ENCODE measurements around the gene LMBRD2.
A peak's percentile ranks its signal among the peaks of the same experiment; 100 is the strongest.
"Not testable (repeated sequence)": the region's sequence is repeated elsewhere in the genome, so short reads cannot be mapped to it uniquely, and the experiment has no call there.

Gene LMBRD2

DNA sequence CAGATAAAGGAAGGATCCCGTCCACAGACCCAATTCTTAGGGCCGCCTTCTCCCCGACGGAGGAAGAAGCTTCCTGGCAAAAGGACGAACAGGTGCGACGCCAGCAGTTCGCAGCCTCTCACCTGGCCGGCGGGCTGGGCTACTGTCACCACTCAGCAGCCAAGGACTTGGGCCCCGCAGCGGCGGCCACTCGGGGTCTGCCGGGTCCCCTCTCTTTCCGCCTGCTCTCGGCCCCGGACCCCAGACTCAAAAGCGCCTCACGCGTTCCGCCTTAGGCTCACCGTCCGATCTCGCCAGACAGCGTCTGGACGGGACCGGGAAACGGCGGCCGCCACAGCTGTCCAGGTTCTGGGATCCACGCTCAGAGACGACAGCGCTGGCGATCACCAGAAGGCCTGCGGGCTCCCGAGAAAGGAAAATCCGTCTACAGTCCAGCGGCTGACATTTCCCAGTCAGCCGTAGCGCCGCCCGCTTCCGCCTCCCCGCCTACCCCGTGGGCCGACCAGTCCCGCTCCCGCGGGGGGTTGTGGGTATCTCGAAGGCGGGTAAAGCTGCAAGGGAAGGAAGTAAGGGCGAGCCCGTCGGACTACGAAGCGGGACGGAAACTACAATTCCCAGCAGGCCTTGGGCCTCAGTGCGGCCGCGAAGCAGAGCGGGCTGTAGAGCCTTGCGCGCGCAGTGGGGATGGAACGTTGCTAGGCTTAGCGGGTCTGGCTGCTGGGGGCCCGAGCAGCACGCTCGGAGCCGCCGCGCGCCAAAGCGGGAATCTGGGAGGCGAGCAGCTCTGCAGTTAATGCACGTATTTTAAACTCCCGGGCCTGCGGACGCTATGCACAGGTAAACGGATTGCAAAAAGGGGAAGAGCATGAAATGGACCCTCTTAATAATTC is at the start of gene LMBRD2, which contains the start of gene SKP2:
Gene LMBRD2 (minus strand): TSS at position 454 of the 890 bp plus-strand sequence. CDS start 8,538 bp downstream, outside the sequence.
Gene SKP2 (plus strand): TSS at position 678 of the 890 bp plus-strand sequence. CDS start 152 bp downstream, at position 830.
- peak; percentile 92 for DNase-seq (ENCODE audit: low read depth)

DNA sequence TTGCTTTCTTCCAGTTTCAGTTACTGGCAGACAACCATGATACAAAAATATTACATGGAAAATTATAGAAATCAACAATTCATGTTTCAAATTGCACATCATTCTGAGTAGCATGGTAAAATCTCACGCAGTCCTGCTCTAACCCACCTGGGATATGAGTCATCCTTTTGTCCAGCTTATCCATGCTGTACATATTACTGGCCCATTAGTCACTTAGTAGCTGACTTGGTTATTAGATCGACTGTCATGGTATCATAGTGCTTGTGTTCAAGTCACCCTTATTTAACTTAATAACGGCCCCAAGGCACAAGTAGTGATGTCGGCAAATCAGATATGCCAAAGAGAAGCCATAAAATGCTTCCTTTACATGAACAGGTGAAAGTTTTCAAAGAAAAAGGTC is 48.8 kb upstream of the LMBRD2 start:
- no peak for DNase-seq (ENCODE audit: low read depth)

DNA sequence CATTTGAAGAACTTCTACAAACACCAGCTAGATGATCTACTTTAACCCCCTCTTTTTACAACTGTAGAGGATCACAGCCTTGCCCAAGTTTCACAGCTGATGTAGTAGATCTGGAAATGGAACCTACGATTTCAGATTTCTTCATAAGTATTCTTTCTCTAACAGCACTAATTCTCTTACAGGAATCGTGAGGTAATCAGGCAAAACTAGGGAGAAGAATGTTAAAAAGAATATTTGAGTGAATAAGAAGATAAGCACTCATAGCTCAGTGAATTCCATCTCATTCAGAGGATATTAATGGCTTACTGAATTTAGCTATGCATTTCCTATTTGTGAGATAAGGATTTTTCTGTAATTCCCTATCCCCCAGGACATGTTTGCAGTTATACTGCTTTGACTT is 47.9 kb upstream of the LMBRD2 start:
- DNase-seq (ENCODE audit: low read depth): no peak

DNA sequence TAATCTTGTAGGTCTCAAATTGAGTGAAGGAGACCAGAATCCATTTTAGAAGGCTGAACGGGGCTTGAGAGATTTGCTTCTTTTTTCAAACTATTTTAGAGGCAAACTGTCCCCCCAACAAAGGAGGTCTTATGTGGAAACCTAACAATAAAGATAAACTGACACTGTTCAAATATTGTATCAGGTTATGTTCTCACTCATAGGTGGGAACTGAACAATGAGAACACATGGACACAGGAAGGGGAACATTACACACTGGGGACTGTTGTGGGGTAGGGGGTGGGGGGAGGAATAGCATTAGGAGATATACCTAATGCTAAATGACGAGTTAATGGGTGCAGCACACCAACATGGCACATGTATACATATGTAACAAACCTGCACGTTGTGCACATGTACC is 47.1 kb upstream of the LMBRD2 start:
- not testable (repeated sequence) for DNase-seq (ENCODE audit: low read depth)

DNA sequence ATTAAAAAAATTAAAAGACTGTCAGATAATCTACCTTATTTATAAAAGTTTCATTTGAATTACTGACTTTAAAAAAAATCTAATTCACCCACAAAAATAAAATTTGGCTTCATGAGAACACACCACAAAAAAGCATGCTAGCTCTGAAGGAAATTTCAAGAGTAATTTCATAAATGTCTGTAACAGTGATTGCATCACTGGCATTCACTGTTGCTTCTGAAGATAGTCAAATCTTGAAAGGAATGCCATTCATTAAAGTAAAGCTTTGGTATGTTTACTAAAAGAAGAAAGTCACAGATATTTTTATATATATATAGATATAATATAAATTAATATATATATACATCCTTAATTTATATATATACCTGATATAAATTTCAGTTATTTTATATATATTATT is 46.6 kb upstream of the LMBRD2 start:
- DNase-seq (ENCODE audit: low read depth): no peak

DNA sequence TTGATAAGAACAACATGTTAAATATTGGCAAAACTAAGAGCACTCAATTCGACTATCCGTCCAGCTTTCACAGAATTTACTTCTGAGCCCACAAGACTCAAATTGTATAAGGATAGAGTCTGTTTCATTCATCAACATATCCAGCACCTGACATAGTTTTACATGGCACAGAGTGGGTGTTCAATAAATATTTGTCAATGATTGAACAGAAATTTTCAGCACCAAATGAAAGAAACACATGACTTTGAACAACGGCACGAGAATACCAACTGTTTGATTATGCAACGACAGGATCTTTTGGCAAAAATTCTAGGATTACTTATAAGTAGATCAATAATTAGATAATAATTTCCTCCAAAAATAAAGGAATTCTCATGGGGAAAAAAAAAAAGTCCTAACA is 42.1 kb upstream of the LMBRD2 start:
- no peak for DNase-seq (ENCODE audit: low read depth)

DNA sequence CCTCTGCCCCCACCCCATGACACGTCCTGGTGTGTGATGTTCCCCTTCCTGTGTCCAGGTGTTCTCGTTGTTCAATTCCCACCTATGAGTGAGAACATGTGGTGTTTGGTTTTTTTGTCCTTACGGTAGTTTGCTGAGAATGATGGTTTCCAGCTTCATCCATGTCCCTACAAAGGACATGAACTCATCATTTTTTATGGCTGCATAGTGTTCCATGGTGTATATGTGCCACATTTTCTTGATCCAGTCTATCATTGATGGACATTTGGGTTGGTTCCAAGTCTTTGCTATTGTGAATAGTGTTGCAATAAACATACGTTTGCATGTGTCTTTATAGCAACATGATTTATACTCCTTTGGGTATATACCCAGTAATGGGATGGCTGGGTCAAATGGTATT is 32.7 kb upstream of the LMBRD2 start:
- DNase-seq (ENCODE audit: low read depth): not testable (repeated sequence)

DNA sequence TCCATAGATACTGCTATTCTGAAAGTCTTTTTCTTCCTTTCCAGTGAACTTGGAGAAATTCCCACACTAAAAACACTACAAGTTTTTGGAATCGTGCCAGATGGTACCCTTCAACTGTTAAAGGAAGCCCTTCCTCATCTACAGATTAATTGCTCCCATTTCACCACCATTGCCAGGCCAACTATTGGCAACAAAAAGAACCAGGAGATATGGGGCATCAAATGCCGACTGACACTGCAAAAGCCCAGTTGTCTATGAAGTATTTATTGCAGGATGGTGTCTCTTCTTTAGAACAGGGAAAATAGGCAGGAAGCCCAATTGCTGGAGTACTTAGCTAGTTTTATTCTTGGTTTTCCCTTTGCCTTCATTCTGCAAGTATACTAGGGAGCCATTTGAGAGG is 30.1 kb upstream of the LMBRD2 start:
- DNase-seq (ENCODE audit: low read depth): no peak

DNA sequence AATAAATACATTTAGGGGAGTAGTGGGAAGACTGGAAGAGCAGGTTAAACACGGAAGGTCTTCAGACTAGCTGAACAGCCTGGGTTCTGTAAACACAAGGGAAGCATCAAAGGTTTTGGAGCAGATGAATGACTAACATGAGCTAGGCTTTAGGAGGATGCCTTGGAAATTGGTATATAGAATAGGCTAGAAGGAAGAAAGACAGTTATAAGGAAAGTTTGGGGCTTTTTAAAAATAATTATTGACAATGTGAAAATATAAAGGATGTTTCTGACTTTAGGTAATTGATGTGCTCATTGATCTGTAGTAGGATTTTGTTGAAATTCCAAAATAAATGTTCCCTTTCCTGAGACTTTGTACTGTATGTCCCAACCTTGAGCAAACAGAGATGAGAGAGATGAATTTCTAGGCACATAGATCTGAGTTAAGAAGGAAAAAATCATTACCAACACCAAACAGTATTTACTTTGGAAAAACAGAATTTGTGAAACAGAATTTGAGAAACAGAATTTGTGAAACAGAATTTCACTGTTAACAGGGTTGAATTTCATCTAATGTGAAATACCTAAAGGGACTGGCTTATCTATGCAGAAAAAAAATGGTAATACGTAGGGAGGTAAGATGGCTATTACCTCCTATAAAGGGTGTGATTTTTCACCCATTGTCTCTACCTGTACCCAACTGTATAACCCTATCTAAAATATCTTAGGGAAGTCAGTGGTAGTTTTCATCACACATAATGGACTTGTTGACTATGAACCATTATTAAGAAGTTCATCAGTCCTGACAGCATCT is 29.1 kb upstream of the LMBRD2 start:
- no peak for DNase-seq (ENCODE audit: low read depth)

DNA sequence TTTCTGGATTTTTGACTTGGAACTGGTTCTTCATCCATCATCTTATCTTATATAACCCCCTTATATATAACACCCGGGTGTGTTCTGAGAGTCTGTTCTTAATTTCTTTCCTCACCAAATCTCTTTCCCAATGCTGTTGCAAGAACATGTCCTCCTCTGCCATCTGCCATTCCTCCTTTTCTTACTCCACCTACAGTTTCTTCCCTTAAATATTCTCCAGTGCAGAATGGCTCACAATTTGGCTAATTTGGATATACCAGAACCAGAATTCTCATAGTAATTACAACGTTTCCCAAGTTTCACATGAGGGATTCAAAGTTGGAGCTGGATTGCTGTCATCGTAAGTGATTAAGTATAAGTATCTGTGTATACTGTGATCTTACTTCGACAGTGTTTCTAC is 28.3 kb upstream of the LMBRD2 start:
- no peak for DNase-seq (ENCODE audit: low read depth)

DNA sequence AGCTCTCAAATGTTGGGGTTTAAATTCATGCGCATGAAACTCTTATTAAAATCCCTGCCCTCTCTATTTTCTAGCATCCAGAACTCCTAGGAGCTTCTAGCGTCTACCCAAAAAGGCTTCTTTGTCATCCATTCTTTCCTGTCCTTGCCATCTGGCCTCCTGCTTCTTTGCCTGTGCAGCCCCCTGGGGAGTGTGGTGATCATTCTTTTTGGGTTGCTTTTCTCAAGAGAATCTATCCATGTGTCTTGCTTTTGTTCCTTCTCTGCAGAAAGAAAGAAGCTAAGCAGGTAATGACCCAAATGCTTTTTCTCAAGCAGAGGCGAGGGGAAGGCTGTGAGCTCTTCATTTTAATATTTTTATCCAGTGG is 26.8 kb upstream of the LMBRD2 start:
- DNase-seq (ENCODE audit: low read depth): no peak

DNA sequence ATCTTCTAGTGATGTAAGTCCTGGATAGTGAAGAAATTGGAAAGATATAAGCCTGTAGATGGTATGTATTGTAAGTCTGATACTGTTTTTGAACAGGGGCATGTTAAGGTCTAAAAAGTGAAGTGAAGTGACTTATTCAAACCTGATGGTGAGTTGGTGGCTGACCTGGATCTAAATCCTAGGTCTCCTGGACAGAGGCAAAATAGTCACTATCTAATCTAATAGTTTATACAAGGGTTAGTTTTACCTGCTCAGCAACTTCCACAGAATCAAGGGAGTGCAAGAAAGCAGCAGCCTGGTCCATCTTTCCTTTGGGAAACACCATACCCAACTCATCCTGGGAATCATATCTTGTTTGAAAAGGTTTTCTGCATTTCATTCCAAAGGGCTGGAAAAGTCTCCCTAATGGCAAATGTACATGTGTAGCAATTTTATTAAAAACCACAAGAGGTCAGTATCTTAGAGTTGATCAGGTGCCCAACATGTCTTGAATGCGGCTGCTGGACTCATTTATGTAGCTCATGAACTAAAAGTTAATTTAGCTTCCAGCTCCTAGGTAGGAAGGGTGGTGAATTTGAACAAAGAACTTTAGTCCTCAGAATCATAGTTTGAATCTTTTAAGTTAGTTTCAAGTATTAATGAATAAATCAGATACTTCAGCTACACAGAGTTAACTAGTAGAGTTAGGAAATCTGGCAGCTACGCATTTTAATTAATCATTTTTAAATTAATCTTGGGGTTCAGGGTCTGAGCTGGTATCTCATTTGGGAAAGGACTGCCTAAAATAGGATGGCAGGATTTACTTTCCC is 26.2 kb upstream of the LMBRD2 start:
- no peak for DNase-seq (ENCODE audit: low read depth)

DNA sequence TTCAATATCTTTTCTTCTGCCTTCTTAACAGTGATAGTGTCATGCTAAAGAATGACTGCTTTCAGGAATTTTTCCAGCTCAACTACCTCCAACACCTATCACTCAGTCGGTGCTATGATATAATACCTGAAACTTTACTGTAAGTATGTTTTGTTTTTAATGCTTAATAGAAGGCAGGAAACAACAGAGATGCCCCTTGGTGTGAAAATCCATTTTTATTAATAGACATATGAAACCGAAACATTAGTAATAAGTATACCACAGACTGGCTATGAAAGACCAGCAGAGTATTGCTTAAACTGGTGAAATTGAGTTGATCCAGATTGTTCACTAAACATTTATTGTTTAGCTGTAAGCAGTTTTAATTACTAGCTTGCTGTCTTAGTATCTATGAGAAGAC is 25.5 kb upstream of the LMBRD2 start:
- no peak for DNase-seq (ENCODE audit: low read depth)

DNA sequence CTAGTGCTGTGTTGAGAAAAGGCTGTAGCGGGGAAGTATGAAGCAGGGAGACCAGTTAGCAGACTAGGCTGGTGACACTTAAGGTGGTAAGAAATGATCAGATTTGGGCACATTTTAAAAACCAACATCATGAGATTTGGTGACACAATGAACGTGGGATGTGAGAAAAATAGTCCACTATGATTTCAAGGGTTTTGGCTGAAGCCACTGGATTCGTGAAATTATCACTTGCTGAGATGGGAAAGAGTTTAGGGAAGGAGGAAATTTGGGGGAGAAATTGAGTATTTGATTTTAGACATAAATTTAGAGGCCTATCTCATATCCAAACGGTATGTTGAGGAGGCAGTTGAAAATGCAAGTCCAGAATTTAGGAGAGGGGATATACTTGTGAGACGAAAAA is 23.4 kb upstream of the LMBRD2 start:
- DNase-seq (ENCODE audit: low read depth): no peak

DNA sequence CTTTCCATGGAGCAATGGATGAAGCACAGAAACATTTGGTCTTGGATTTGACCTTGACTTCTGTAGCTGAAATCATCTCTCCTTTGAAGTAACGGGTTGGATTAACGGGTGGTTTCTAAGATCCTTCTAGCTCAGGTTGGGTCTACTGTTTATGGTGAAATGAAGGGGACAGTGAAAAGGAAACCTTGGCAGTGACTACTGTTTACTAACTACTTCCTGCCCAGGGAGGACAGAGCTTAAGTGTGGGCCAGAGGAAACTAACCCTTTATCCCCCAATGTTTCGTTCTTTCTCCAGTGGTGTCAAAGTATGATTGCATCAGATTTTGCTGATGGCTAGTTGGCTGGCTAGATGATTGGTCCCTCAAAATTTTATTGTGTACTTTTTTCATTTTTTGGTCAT is 22.4 kb upstream of the LMBRD2 start:
- no peak for DNase-seq (ENCODE audit: low read depth)

DNA sequence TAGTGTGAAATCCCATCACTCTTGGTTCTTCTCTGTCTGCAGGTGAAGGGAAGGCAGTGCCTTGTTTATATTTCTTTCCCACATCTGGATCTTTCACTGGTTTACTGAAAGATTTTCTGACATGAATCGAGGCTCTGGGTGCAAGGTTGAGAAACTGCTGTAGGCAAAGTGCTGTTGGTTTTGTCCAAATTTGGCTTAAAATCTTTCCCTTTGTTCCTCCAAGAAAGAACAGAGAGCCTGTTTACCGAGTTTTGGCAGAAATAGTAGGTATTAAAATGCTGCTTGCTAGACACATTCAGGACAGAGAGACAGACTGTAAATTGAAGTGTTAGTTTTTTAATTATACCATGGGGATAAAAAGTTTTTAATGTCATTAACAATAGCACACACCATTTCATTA is 21.7 kb upstream of the LMBRD2 start:
- DNase-seq (ENCODE audit: low read depth): no peak

DNA sequence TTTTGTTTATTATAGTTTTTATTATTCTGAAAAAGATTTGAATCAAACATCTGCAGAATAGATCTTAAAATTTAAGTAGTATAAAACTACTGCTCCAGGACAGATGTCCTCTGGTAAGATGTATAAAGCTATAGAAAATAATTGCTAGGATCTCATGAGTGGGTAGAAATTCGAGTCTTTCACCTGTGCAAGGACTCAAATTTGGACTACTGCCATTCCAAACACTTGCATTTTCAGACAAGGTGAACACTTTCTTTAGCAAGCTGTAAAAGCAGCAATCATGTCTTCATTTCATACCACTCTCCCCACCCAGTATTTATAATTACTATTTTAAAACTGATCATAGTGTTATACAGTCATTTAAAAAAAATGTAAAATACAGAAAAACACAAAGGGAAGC is 20.9 kb upstream of the LMBRD2 start:
- no peak for DNase-seq (ENCODE audit: low read depth)

DNA sequence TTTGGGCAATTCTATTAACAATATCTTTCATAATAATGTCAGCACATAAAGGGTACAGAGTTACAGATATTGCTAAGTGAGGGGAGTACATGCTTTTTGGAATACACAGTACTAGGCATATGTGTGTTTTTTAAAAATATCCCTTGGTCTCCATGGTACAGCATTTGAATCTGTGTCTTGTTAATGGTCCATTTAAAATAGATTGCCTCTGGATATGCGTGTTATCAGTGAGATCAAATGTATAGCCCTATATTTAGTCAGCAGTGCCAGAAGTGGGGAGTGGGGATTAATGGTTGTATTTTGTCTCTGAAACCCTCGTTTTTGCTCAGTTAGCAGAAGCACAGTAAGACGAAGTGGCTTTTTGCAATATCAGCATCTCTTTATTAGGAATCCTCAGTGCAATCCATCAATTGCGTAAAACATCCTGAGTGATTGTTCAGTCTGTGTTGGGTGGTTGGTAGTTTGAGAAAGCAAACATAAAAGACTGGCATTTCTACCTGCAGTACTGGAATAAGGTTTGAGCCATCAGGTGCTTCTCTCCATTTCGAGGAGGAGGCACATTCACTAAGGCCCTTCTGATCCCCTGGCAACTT is 19.2 kb upstream of the LMBRD2 start:
- no peak for DNase-seq (ENCODE audit: low read depth)

DNA sequence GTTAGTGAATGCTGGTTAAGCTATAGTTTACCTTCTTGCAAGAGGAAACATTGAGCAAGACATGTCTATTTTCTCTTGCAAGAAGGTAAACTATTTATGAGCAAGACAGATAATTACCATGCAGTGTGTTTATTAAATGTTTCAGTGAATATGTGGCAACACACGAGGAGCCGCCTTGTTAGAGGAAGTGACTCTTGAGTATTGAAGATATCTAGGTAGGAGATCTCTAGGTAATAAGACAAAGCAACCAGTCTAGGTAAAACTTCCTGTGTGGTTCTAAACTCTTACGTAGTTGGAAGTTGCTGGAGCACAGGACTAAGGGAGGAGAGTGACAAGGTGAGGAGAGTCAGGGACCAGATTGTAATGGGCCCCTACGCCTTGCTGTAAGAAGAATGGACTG is 17.1 kb upstream of the LMBRD2 start:
- no peak for DNase-seq (ENCODE audit: low read depth)

DNA sequence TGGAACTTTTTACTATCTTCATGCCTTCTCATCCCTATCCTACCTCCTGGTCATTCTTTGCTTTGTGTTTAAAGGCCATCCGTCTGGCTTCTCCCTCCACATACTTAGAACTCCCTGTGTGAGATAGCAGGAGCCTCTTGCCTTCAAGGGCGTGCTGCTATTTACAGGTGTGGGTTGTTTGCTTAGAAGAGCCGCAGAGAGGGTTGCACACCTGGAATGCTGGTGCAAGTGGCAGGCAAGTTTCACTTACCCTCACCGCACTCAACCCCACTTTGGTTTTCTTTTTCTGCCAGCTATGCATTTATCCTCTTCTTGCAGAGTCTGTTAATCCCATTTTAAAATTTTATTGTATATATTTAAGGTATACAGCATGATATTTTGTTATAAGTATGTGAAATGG is 12.8 kb upstream of the LMBRD2 start:
- DNase-seq (ENCODE audit: low read depth): no peak

DNA sequence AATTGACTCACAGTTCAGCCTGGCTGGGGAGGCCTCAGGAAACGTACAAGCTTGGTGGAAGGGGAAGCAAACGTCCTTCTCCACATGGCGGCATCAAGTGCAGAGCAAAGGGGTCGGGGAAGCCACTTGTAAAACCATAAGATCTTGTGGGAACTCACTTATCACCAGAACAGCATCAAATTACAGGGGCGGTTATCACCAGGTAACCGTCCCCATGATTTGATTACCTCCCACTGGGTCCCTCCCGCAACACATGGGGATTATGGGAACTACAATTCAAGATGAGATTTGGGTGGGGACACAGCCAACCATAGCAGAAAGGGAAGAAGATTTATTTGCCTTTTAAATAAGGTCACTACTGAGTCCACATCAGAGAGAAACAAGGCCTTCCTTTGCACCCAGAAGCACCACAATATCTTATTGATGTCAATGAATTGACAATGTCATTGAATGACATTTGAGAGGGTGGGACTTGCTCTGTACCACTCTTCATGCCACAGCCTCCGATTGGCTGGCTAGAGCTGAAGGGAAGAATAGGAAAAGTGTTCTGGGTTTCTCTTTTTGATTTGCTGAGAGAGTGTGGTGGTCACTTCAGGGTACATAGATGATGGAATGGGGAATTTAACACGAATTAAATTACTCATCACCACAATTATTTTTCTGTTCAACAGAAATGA is 11.3 kb upstream of the LMBRD2 start:
- DNase-seq (ENCODE audit: low read depth): no peak

Measured in stimulated activated CD8-positive, alpha-beta memory T cell treated with anti-CD3 and anti-CD28 coated beads, Interleukin-12 subunit alpha, Interleukin-12 subunit beta, amount 100 ng/mL, for 1 hour (primary cell).